GM12892 (cell line): ENCODE measurements around the gene CR2.
"Not testable (repeated sequence)": the region's sequence is repeated elsewhere in the genome, so short reads cannot be mapped to it uniquely, and the experiment has no call there.

ENCODE experiments used
- DNase-seq: peaks from one replicate; pipeline ENCODE4 v3.0.0; 2011; ENCODE audit not compliant: insufficient read length
- FAIRE-seq: peaks from 2 replicates; lab custom pipeline; 2011; peaks lifted over from hg19 to GRCh38; lab: Jason Lieb, UNC
- POLR2A ChIP-seq: IDR thresholded peaks from 2 replicates; pipeline ENCODE4 v1.6.1; 2011; ENCODE audit warnings: low read depth, low read length, control low read depth
- POLR2AphosphoS5 ChIP-seq: IDR thresholded peaks from 2 replicates; pipeline ENCODE4 v1.6.1; 2011; ENCODE audit warnings: low read depth, low read length, control low read depth
- TAF1 ChIP-seq: IDR thresholded peaks from 2 replicates; pipeline ENCODE4 v1.6.1; 2011; ENCODE audit warnings: low read depth, mild to moderate bottlenecking, control low read depth, low read length, borderline replicate concordance

Gene CR2

DNA sequence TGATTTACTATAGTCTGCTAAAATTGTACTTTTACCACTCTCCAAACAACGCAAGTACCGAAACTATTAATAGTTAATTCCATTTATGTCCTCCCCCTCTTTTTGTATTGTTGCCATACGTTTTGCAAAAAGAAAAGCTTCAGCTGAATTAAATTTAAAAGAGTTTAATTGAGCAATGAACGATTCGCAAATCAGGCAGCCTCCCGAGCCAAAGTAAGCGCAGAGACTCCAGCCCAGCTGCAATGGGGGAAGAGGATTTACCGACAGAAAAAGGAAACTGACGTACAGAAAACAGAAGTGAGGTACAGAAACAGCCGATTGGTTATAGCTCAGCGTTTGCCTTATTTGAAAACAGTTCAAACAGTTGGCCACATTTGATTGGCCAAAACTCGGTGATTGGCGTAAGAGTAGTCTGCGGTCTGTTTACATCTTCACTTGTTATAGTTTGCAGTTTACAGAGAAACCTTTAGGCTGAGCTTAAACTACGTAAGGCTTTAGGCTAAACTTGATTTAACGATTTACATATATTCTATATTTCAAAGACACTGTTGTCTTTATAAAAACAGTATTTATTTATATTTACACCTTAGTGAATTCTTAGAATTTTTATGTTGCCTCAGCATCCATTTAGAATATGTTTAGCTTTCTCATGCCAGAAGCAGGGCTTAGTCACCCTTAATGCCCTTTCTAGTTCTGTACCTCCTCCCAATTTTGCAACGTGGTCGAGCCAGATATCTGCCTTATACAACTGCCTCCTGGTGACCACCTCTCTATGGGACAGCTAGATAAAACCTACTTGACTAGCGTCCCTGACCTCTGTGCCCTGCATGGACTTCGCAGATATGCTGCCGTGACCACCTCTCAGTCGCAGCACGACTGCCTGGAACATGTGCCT is 65.6 kb downstream of the CR2 start:
- no peak for FAIRE-seq
- TF ChIP-seq TAF1, result no peak
- no peak for TF ChIP-seq POLR2AphosphoS5
- TF ChIP-seq POLR2A, result no peak

DNA sequence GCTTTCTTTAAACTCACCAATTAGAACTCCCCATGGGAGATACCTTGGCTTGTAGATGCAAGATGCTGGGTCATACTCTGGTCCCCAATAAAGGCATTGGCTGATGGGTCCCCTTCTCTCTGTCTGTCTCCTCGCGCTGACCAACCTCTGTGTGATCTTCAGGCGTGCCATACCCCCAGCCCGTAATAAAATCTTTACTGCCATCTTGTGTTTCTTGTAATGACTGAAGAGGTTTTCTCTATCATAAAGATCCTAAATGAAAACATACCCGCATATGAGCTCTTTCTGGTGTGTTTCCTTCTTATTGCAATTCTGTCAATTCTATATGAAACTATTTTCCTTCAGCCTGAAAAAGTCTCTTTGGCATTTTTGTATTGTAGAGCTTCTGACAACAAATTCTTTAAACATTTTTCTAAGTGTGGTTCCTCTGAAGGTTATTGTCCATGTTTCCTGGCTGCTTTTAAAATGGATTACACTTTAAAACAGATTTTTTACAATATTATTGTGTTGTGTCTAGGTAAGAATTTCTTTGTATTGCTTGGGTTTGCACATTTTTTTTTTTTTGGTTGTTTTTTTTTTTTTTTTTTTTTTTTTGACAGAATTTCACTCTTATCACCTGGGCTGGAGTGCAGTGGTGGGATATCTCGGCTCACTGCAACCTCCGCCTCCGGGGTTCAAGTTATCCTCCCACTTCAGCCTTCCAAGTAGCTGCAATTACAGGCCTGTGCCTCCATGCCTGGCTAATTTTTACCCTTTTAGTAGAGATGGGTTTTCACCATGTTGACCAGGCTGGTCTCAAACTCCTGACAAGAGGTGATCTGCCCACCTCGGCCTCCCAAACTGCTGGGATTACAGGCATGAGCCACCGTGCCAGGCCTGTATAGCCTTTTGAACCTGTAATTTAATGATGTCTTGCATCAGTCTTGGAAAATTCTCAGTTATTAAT is 66.5 kb downstream of the CR2 start:
- not testable (repeated sequence) for FAIRE-seq, DNase-seq

More for the DNA sequence above, 65.6 kb downstream of the CR2 start:
- DNase-seq, result no peak

DNA sequence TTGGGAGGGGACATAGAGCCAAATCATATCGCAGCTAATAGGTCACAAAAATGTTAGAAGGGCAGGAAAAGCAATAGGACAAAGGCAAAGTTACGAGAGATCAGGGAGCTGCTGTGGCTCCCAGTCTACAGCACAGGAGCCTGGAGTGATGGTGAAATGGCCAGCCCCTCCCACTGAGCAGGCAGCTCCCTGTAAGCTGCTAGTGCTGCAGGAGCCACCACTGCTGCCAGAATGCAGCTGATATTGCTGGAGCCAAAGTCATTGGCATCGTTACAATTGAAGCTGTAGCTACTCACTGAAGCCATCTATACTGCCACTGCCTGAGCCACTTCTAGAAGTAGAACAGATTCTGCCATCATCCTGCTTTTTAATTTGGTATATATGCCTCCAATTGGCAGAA is 71.1 kb downstream of the CR2 start:
- DNase-seq, FAIRE-seq: not testable (repeated sequence)

DNA sequence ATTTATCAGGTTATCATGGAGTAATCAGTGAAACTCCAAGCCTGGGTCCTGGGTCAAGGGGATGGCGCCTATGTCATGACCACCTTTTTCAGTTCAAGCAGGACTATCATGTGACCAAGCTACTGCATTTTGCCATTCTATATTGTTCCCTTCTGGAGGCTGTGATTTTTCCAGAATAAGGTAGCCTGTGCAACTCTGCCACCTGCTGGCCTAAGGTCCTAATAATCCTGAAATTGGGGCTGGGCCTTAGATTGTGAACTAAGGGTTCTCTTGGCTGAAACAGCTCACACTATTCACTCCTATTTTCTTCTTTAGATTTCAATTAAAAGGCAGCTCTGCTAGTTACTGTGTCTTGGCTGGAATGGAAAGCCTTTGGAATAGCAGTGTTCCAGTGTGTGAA is 74.3 kb downstream of the CR2 start:
- not testable (repeated sequence) for DNase-seq, FAIRE-seq

DNA sequence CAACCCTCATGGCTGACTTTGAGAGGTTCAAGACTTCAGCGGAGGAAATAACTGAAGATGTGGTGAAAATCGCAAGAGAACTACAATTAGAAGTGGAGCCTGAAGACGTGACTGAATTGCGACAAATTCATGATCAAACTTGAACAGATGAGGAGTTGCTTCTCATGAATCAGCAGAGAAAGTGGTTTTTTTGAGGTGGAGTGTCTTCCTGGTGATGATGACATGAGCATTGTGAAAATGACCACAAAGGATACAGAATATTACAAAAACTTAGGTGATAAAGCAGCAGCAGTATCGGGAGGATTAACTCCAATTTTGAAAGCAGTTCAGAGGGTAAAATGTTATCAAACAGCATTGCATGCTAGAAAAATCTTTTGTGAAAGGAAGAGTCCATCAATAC is 82.1 kb downstream of the CR2 start:
- FAIRE-seq, DNase-seq: not testable (repeated sequence)
